NCI-H146 treated with DMSO at 0.1 percent for 48 hours (cell line): ENCODE measurements around the gene RMDN2.

ENCODE experiments used
- DNase-seq: peaks from one replicate; lab custom pipeline; 2025; ENCODE audit not compliant: unreplicated experiment; lab: John Stamatoyannopoulos, UW

RMDN2 gene

GRCh38 chr2:37896319-37896718, 28.8 kb upstream of the RMDN2 start:
- no peak for DNase-seq

- no peak for DNase-seq
Measured at GRCh38 chr2:37897511-37897910, 27.6 kb upstream of the RMDN2 start.

GRCh38 chr2:37898448-37898847, 26.6 kb upstream of the RMDN2 start:
- DNase-seq, result no peak

- DNase-seq, result no peak
Measured at GRCh38 chr2:37902991-37903390, 22.1 kb upstream of the RMDN2 start.

GRCh38 chr2:37904425-37904824, 20.7 kb upstream of the RMDN2 start:
- no peak for DNase-seq

- no peak for DNase-seq
Measured at GRCh38 chr2:37904993-37905392, 20.1 kb upstream of the RMDN2 start.

GRCh38 chr2:37906131-37906530, 19.0 kb upstream of the RMDN2 start:
- no peak for DNase-seq

GRCh38 chr2:37907501-37908225, 17.4 kb upstream of the RMDN2 start:
- no peak for DNase-seq

GRCh38 chr2:37911296-37911873, 13.7 kb upstream of the RMDN2 start:
- DNase-seq, result no peak

- no peak for DNase-seq
Measured at GRCh38 chr2:37912056-37912455, 13.0 kb upstream of the RMDN2 start.

- DNase-seq, result no peak
Measured at GRCh38 chr2:37912616-37913015, 12.5 kb upstream of the RMDN2 start.

GRCh38 chr2:37914340-37914739, 10.7 kb upstream of the RMDN2 start:
- DNase-seq, result no peak

GRCh38 chr2:37915773-37916172, 9.3 kb upstream of the RMDN2 start:
- DNase-seq, result no peak

GRCh38 chr2:37916512-37917082, 8.5 kb upstream of the RMDN2 start:
- no peak for DNase-seq

- no peak for DNase-seq
Measured at GRCh38 chr2:37917281-37918228, 7.5 kb upstream of the RMDN2 start.

- no peak for DNase-seq
Measured at GRCh38 chr2:37918742-37919186, 6.3 kb upstream of the RMDN2 start.

GRCh38 chr2:37919631-37920032, 5.5 kb upstream of the RMDN2 start:
- no peak for DNase-seq

GRCh38 chr2:37920570-37920969, 4.5 kb upstream of the RMDN2 start:
- DNase-seq, result no peak

- no peak for DNase-seq
Measured at GRCh38 chr2:37921781-37922180, 3.3 kb upstream of the RMDN2 start.

- no peak for DNase-seq
Measured at GRCh38 chr2:37923308-37924055, 1.6 kb upstream of the RMDN2 start.

- DNase-seq, result no peak
Measured at GRCh38 chr2:37926635-37927034, 1.5 kb downstream of the RMDN2 start.
